Prostate gland (tissue), 2 donors: ENCODE measurements around the gene MRPL45. TPM values are rescaled to one million over a fixed set of nuclear protein-coding genes. Genes with fewer than 3 reads are reported as not detected.
A peak's percentile ranks its signal among the peaks of the same experiment; 100 is the strongest.

ENCODE experiments used
- DNase-seq: peaks from one replicate; pipeline ENCODE4 v3.0.0-alpha.2; 2019; ENCODE audit warnings: low spot score
- H3K27ac ChIP-seq, 2 donors: fragments of 200-600 bp; sonication (generic); 2 replicates each; pipeline ENCODE4 v1.5.1; 2017 to 2019
- H3K27me3 ChIP-seq: fragments of 200-600 bp; sonication (generic); replicated peaks from 2 replicates; pipeline ENCODE4 v1.5.1; 2019; ENCODE audit not compliant: insufficient read depth
- H3K36me3 ChIP-seq, 2 donors: fragments of 200-600 bp; sonication (generic); 1 replicate in 1 of 2; 2 replicates in 1 of 2; pipeline versions ENCODE4 v1.5.1 to v1.8.1; 2017 to 2019
- H3K4me1 ChIP-seq: fragments of 200-600 bp; sonication (generic); replicated peaks from 2 replicates; pipeline ENCODE4 v1.5.1; 2019
- H3K4me3 ChIP-seq, 2 donors: fragments of 200-600 bp; sonication (generic); 2 replicates each; pipeline ENCODE4 v1.5.1; 2017 to 2019
- H3K9me3 ChIP-seq: fragments of 200-600 bp; sonication (generic); 2 replicates; pipeline ENCODE4 v1.5.1; 2017
- CTCF ChIP-seq, 4 experiments: fragments of 200-600 bp in 2 of 4; fragments of 450-650 bp in 2 of 4; sonication (generic) in 2 of 4; IDR thresholded peaks; 1 replicate in 3 of 4; 2 replicates in 1 of 4; pipeline ENCODE4 v1.5.1; 2016 to 2019; ENCODE audit warnings: antibody characterized with exemption in 4 of 4, mild to moderate bottlenecking in 2 of 4, moderate library complexity in 2 of 4
- POLR2A ChIP-seq: fragments of 450-650 bp; IDR thresholded peaks from one replicate; pipeline ENCODE4 v1.6.1; 2016; ENCODE audit warnings: antibody characterized with exemption, mild to moderate bottlenecking
- POLR2AphosphoS5 ChIP-seq: sonication (generic); formaldehyde crosslinking; IDR thresholded peaks from one replicate; pipeline ENCODE4 v1.6.1; 2017; ENCODE audit warnings: antibody characterized with exemption
- WGBS: methylation state at CpG from one replicate; pipeline ENCODE4 v1.1.5; 2018; 5-methylcytosine and 5-hydroxymethylcytosine counted together
- intact Hi-C: fragments of 100-400 bp; cut with DNase I; formaldehyde crosslinking; loops from one replicate; pipeline ENCODE4 v1.14.2; 2022
- total RNA-seq, 2 donors: library from RNA; depleted of rRNA; stranded (reverse); fragments of >200 nt; gene quantifications; one replicate each; pipeline ENCODE4 v1.1.0, GENCODE V29; 2016

Gene MRPL45
- total RNA-seq, 2 donors from 2014 or later: 24.7 to 37.3 TPM

GRCh38 chr17:38322156-38322779 is 25.3 kb downstream of the MRPL45 start:
- Histone ChIP-seq H3K27ac (no peak overlapping the region), H3K36me3 (no peaks in the 10 kb centered on the region), H3K4me1 (no peaks in the 10 kb centered on the region), H3K9me3 (no peaks in the 10 kb centered on the region), H3K27me3 (no peaks in the 10 kb centered on the region), H3K4me3 (no peak overlapping the region)
- DNase-seq: no peak
- intact Hi-C loops: no loop called here
- 23% methylated on average over 8 of the region's 8 CpGs for WGBS
- TF ChIP-seq POLR2A: no peak
- TF ChIP-seq CTCF (IDR thresholded peaks at IDR 0.05): peak in 2 of 4 experiments; percentile 36 to 58

GRCh38 chr17:38322897-38323296 is 25.9 kb downstream of the MRPL45 start:
- no peak overlapping the region for H3K4me3 ChIP-seq
- no peak for TF ChIP-seq POLR2A
- no peak for TF ChIP-seq CTCF (IDR thresholded peaks at IDR 0.05)
- TF ChIP-seq POLR2AphosphoS5: no peak
- no peaks in the 10 kb centered on the region for H3K36me3 ChIP-seq
- WGBS: 100% methylated on average over 1 of the region's 1 CpG
- H3K9me3 ChIP-seq: no peaks in the 10 kb centered on the region
- intact Hi-C loops: no loop called here
- H3K27me3 ChIP-seq: no peaks in the 10 kb centered on the region
- H3K27ac ChIP-seq: no peak overlapping the region
- no peak for DNase-seq
- no peaks in the 10 kb centered on the region for H3K4me1 ChIP-seq

GRCh38 chr17:38324141-38324697 is 27.3 kb downstream of the MRPL45 start:
- TF ChIP-seq CTCF (IDR thresholded peaks at IDR 0.05) (no peak), POLR2A (no peak), POLR2AphosphoS5 (no peak)
- Histone ChIP-seq H3K36me3 (no peaks in the 10 kb centered on the region), H3K9me3 (no peaks in the 10 kb centered on the region), H3K27ac (no peak overlapping the region), H3K27me3 (no peaks in the 10 kb centered on the region), H3K4me1 (no peaks in the 10 kb centered on the region), H3K4me3 (no peak overlapping the region)
- intact Hi-C loops: no loop called here
- WGBS: 73% methylated on average over 3 of the region's 3 CpGs
- no peak for DNase-seq

GRCh38 chr17:38324772-38325171 is 27.8 kb downstream of the MRPL45 start:
- intact Hi-C loops: no loop called here
- Histone ChIP-seq H3K4me1 (no peaks in the 10 kb centered on the region), H3K9me3 (no peaks in the 10 kb centered on the region), H3K4me3 (no peak overlapping the region), H3K36me3 (no peaks in the 10 kb centered on the region), H3K27me3 (no peaks in the 10 kb centered on the region), H3K27ac (no peak overlapping the region)
- TF ChIP-seq CTCF (IDR thresholded peaks at IDR 0.05): no peak
- TF ChIP-seq POLR2A: no peak
- no peak for TF ChIP-seq POLR2AphosphoS5
- 77% methylated on average over 2 of the region's 2 CpGs for WGBS
- DNase-seq: no peak

- Histone ChIP-seq H3K9me3 (no peaks in the 10 kb centered on the region), H3K27me3 (no peaks in the 10 kb centered on the region), H3K27ac (no peak overlapping the region), H3K4me1 (no peaks in the 10 kb centered on the region), H3K4me3 (no peak overlapping the region), H3K36me3 (no peaks in the 10 kb centered on the region)
- 39% methylated on average over 5 of the region's 5 CpGs for WGBS
- DNase-seq: no peak
- intact Hi-C loops: no loop called here
- TF ChIP-seq CTCF (IDR thresholded peaks at IDR 0.05) (no peak), POLR2AphosphoS5 (no peak), POLR2A (no peak)
Observed at GRCh38 chr17:38325221-38325851, 28.4 kb downstream of the MRPL45 start.
